AG10803 (cell line): ENCODE measurements around the gene LEF1.

ENCODE experiments used
- DNase-seq: peaks from one replicate; pipeline ENCODE4 v3.0.0; 2010; ENCODE audit warnings: low read depth
- H3K4me3 ChIP-seq: 2 replicates; pipeline ENCODE4 v1.5.1; 2011; ENCODE audit warnings: mild to moderate bottlenecking, low read length, control low read depth
- TF ChIP-seq, protein P1 (sequence below): conservative IDR thresholded peaks from 2 replicates; pipeline ENCODE4 v1.5.1; 2011; ENCODE audit warnings: mild to moderate bottlenecking, low read length, control low read depth, inconsistent platforms

The LEF1 gene

DNA sequence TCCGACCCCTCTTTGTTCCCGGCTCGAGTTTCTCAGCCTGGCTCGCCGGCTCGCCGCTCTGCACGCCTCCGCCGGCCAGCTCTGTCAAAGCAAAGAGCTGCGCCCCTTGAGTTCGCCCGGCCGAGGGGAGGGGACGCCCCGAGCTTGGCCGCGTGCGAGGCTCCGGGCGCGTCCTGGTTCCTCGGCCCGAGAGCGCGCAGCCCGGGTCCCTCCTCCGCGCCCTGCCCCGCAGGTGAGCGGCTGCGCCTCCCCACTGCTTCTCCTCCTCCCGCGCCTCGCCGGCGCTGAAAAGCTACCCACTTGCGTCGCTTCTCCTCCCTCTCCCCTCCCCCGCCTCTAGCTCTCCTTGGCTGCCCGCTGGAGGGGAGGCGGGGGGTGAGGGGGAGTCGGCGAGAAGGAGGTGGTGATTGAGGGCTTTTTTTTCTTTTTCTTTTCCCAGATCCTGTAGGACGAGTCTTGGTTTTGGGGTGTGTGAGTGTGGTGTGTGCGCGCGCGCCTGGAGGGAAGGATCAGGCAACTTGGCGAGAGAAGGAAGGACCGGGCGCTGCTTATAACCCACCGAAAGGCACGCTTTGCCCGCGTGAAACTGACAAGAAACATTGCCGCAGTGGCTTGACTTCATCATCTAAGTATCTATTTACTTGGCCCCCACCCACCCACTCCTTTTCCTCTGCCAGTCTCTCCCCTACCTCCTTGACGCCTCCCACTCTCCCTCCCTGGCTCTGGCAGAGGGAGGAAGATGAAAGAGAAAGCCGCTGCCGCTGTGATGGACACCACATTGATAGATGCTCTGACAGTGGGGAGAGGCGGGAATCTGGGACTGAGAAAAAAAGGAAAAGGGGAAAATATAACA lies at the start of gene LEF1:
TSS of gene LEF1 (minus strand) at position 262 of the 853 bp plus-strand sequence. CDS start 1,165 bp downstream, outside the sequence.
- DNase-seq, result peak; percentile 9
- TF ChIP-seq, protein P1, sequence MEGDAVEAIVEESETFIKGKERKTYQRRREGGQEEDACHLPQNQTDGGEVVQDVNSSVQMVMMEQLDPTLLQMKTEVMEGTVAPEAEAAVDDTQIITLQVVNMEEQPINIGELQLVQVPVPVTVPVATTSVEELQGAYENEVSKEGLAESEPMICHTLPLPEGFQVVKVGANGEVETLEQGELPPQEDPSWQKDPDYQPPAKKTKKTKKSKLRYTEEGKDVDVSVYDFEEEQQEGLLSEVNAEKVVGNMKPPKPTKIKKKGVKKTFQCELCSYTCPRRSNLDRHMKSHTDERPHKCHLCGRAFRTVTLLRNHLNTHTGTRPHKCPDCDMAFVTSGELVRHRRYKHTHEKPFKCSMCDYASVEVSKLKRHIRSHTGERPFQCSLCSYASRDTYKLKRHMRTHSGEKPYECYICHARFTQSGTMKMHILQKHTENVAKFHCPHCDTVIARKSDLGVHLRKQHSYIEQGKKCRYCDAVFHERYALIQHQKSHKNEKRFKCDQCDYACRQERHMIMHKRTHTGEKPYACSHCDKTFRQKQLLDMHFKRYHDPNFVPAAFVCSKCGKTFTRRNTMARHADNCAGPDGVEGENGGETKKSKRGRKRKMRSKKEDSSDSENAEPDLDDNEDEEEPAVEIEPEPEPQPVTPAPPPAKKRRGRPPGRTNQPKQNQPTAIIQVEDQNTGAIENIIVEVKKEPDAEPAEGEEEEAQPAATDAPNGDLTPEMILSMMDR, result no peak
- H3K4me3 ChIP-seq, result peak within 1 kb of the TSS; percentile 59

DNA sequence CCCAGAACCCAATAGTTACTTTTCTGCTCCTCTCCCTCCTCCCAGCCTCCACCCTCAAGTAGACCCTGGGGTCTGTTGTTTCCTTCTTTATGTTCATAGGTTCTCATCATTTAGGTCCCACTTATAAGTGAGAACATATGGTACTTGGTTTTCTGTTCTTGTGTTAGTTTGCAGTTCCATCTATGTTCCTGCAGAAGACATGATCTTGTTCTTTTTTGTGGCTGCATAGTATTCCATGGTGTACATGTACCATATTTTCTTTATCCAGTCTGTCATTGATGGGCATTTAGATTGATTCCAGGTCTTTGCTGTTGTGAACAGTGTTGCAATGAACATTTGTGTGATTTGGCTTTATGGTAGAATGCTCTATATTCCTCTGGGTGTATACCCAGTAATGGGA lies 47.8 kb upstream of the LEF1 start:
- TF ChIP-seq, protein P1, result no peak
- no peak overlapping the region for H3K4me3 ChIP-seq
- no peak for DNase-seq

DNA sequence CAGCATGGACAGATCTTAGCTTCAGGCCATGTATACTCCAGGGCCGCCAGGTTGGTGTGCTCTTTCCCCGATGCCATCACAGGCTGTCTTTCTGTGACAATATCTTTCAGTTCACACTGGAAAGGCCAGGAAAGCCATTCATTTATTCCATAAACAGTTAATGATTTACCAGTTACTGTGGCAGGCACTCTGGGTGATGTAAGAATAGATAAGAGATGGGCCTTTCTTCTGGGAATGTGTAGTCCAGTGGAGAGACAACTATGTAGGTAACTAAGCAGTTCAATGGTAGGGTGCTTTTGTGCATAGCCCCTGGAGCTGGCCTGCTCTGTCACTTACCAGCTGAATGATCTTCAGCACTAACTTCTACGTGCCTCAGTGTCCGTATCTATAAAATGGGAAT lies 46.3 kb upstream of the LEF1 start:
- DNase-seq, result no peak
- H3K4me3 ChIP-seq, result no peak overlapping the region
- TF ChIP-seq, protein P1, result no peak

DNA sequence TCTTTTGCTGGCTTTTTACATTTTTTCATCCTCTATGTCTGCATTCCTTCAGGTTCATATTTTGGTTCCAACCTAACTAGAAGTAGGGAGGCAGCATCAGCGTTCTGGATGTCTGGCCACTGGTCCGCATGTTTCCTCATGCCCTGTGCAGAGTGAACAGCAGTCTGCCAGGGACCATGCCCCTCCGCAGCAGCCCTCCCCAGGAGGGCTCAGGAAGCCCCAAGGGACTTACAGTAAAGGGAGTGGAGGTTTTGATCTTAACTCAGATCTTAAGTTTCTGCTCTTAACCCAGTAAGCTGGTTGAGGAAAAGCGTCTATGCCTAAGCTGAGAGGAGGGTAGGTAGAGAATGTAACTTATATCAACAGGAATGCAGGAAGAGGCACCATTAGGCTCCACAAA lies 45.0 kb upstream of the LEF1 start:
- TF ChIP-seq, protein P1, result no peak

DNA sequence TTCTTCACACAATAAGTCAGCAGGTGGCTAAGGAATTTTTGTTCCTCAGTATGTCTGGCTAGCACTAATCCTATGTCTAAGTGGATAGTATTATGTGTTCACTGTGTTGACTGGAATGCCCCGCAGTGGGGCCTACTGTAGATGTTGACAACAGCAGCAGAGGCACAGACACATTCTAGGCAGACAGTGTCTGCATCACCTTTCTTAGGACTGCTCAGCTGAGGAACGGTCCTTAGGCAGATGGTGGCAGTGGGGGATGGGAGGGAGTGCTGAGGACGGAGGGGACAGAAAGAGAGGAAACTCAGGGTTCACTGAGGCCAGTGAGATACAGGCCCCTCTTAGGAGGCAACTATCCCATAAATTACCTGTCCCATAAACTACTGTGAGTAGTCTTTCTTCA lies 44.6 kb upstream of the LEF1 start:
- TF ChIP-seq, protein P1, result no peak
- no peak overlapping the region for H3K4me3 ChIP-seq
- DNase-seq, result no peak

More for the DNA sequence above, 45.0 kb upstream of the LEF1 start:
- H3K4me3 ChIP-seq, result no peak overlapping the region
- DNase-seq, result no peak

DNA sequence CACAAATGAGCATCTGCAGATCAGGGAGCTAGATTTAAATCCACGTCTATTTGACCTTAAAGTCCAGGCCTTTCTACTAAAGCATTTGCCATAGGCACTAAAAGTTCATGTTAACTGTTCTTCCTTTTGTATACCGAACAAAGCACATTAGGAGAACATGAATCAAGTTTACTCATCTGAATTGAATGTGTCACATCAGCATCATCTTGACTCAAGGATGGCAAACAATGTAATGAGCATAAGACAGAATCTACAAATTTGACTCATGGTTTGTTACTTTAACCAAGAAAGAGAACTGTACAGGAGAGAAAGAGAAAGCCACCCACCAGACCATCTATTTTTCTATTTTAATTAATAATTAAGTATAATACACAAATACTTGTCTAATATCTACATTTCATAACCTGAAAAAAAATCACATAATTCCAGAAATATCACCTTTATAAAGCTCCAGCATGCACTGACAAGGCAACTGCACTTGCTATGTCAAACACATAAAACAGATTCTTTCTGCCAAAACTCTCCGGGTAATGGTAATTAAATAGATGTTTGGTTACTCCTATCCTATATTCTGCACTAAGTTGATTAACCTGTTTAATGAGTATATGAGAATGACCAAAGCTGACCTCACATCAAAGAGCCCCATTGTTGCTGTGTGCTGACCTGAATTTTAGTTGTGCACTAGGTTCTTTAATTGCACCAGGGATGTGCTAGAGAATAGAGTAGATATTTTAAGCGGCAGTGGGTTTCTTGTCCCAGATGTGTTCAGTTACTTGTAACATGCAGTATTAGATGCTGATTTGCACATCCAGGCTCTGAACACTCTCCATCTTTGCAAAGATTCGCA lies 42.5 kb upstream of the LEF1 start:
- DNase-seq, result no peak
- H3K4me3 ChIP-seq, result no peak overlapping the region
- TF ChIP-seq, protein P1, result no peak

DNA sequence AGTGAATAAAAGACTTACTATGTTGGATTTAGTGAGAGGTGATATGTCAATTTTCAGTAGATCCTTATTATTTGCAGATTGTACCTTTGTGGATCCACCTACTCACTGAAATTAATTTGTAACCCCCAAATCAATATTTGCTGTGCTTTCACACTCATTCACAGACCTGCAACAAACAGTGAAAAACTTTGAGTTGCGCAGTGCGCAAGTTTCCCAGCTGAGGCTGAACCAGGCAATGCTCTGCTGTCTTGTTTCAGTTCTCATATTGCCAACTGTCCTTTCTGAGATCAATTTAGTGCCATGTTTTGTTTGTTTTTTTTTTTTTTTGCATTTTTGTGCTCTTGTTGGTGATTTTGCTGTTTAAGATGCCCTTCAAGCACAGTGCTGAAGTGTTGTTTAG lies 40.8 kb upstream of the LEF1 start:
- no peak for DNase-seq
- H3K4me3 ChIP-seq, result no peak overlapping the region
- TF ChIP-seq, protein P1, result no peak
